GM18873 (cell line): ENCODE data around the gene OR8B3.

Source experiments
- ATAC-seq: cut with Tn5 transposase; IDR thresholded peaks from one replicate; pipeline ENCODE4 v1.9.1; 2021; ENCODE audit warnings: mild to moderate bottlenecking, moderate library complexity, moderate number of reproducible peaks; ENCODE audit not compliant: unreplicated experiment, low FRiP score

The OR8B3 gene

GRCh38 chr11:124376280-124376679 is 22.5 kb downstream of the OR8B3 start:
- ATAC-seq = no peak

- no peak for ATAC-seq
Measured at GRCh38 chr11:124359566-124359965, 39.3 kb downstream of the OR8B3 start.

- no peak for ATAC-seq
Measured at GRCh38 chr11:124346311-124346955, 52.4 kb downstream of the OR8B3 start.
